Measurements from ENCODE around the gene FNBP1.
"Not testable (repeated sequence)": the region's sequence is repeated elsewhere in the genome, so short reads cannot be mapped to it uniquely, and the experiment has no call there.

The FNBP1 gene

GRCh38 chr9:129946246-129946995 is 96.6 kb downstream of the FNBP1 start:
- DNase-seq: no peak

- DNase-seq: no peak
These were observed 97.7 kb downstream of the FNBP1 start for GRCh38 chr9:129945314-129945713.

GRCh38 chr9:129944506-129945116 is 98.4 kb downstream of the FNBP1 start:
- DNase-seq: no peak

GRCh38 chr9:129939431-129939830 is 103.6 kb downstream of the FNBP1 start:
- DNase-seq: no peak

- no peak for DNase-seq
These were observed 104.6 kb downstream of the FNBP1 start for GRCh38 chr9:129938291-129938979.

GRCh38 chr9:129937879-129938278 is 105.1 kb downstream of the FNBP1 start:
- DNase-seq: not testable (repeated sequence)

- no peak for DNase-seq
These were observed 106.8 kb downstream of the FNBP1 start for GRCh38 chr9:129936222-129936621.

GRCh38 chr9:129934780-129935179 is 108.2 kb downstream of the FNBP1 start:
- no peak for DNase-seq

- no peak for DNase-seq
These were observed 108.9 kb downstream of the FNBP1 start for GRCh38 chr9:129934041-129934591.

- DNase-seq: no peak
These were observed 109.6 kb downstream of the FNBP1 start for GRCh38 chr9:129933185-129934040.

GRCh38 chr9:129932303-129933151 is 110.5 kb downstream of the FNBP1 start:
- no peak for DNase-seq

GRCh38 chr9:129930743-129931142 is 112.2 kb downstream of the FNBP1 start:
- DNase-seq: no peak

GRCh38 chr9:129929496-129930125 is 113.4 kb downstream of the FNBP1 start:
- DNase-seq: no peak

GRCh38 chr9:129923589-129923988 is 119.4 kb downstream of the FNBP1 start:
- DNase-seq: no peak

GRCh38 chr9:129921905-129922304 is 121.1 kb downstream of the FNBP1 start:
- no peak for DNase-seq

- no peak for DNase-seq
These were observed 123.1 kb downstream of the FNBP1 start for GRCh38 chr9:129919841-129920240.

GRCh38 chr9:129919277-129919676 is 123.7 kb downstream of the FNBP1 start:
- no peak for DNase-seq

GRCh38 chr9:129918296-129918950 is 124.6 kb downstream of the FNBP1 start:
- no peak for DNase-seq

- no peak for DNase-seq
These were observed 126.3 kb downstream of the FNBP1 start for GRCh38 chr9:129916707-129917106.

- DNase-seq: no peak
These were observed 128.9 kb downstream of the FNBP1 start for GRCh38 chr9:129914051-129914450.

Data from activated gamma-delta T cell (primary cell).